OCI-LY7 (cell line): Measurements from ENCODE around the gene RTN4.

ENCODE experiments used
- CTCF ChIP-seq: fragments of 200-600 bp; sonication (generic); conservative IDR thresholded peaks from 2 replicates; pipeline ENCODE4 v1.5.1; 2014; ENCODE audit warnings: mild to moderate bottlenecking, antibody characterized with exemption, low read length, moderate library complexity, mixed read lengths
- EZH2phosphoT487 ChIP-seq: fragments of 200-600 bp; sonication (generic); IDR thresholded peaks from 2 replicates; pipeline ENCODE4 v1.6.1; 2018; ENCODE audit warnings: low read depth, borderline replicate concordance, mild to moderate bottlenecking, mixed run types, antibody characterized with exemption, low read length, moderate library complexity, mixed read lengths

- no peak for TF ChIP-seq CTCF
- no peak for TF ChIP-seq EZH2phosphoT487
Measured at GRCh38 chr2:54981385-54981784, 68.9 kb downstream of the RTN4 start.
